ENCODE results near the gene ZMYND10. TPM values are rescaled to one million over a fixed set of nuclear protein-coding genes. Genes with fewer than 3 reads are reported as not detected.

The ZMYND10 gene
- total RNA-seq, 1 donor from 2014 or later: not detected

DNA sequence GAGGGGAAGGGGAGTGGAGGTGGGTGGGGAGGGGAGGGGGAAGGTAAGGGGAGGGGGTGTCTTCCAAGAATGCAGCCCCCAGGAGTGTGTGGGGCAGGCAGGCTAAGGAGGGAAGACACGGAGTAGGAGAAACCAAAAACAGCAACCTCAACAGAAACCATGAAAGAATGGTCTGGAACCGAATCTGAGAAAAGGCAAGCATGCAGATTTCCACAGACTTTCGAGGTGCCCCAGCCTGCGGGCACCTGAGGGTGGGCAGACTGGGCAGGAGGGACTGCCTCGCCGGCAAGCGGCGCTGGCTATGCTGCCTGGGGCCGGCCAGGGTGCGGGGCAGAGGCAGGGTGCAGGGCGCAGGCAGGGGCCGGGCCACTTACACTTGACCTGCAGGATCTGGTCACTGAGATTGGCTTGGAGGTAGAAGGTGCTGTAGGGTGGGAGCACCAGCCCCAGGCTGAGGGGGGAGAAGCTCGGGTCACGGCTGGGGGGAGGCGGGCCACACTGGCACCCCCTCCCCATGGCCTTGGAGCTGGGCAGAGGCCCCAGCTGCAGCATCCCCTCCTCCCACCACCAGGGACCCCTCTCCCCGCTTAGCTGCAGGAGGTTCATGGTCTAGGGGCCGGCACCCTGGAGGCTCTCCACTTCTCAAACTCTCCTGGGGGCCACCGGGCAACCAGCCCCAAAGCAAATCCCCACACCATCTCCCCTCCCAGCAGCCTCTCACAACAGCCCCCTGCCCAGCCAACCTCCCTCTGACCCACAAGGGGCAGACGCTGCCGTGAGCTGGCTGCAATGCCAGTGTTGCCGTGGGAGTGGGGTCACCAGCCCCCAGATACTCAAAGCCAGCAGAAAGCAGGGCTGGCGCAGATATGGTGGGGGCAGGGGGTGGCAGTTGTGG lies 29.1 kb upstream of the ZMYND10 start:
- Mint-ChIP-seq H3K9me3 (ENCODE audit: unreplicated experiment) (no peaks in the 10 kb centered on the region), H3K4me1 (ENCODE audit: unreplicated experiment) (peaks cover 10% of the 10 kb centered on the region), H3K27me3 (ENCODE audit: unreplicated experiment) (peaks cover 17% of the 10 kb centered on the region), H3K36me3 (ENCODE audit: low read depth, unreplicated experiment) (no peaks in the 10 kb centered on the region), H3K27ac (ENCODE audit: unreplicated experiment) (no peak overlapping the region), H3K4me3 (ENCODE audit: unreplicated experiment) (no peak overlapping the region)
- TF ChIP-seq, protein P1, sequence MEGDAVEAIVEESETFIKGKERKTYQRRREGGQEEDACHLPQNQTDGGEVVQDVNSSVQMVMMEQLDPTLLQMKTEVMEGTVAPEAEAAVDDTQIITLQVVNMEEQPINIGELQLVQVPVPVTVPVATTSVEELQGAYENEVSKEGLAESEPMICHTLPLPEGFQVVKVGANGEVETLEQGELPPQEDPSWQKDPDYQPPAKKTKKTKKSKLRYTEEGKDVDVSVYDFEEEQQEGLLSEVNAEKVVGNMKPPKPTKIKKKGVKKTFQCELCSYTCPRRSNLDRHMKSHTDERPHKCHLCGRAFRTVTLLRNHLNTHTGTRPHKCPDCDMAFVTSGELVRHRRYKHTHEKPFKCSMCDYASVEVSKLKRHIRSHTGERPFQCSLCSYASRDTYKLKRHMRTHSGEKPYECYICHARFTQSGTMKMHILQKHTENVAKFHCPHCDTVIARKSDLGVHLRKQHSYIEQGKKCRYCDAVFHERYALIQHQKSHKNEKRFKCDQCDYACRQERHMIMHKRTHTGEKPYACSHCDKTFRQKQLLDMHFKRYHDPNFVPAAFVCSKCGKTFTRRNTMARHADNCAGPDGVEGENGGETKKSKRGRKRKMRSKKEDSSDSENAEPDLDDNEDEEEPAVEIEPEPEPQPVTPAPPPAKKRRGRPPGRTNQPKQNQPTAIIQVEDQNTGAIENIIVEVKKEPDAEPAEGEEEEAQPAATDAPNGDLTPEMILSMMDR (IDR thresholded peaks at IDR 0.05; ENCODE audit: unreplicated experiment): no peak
- no peak for DNase-seq (ENCODE audit: low spot score)

DNA sequence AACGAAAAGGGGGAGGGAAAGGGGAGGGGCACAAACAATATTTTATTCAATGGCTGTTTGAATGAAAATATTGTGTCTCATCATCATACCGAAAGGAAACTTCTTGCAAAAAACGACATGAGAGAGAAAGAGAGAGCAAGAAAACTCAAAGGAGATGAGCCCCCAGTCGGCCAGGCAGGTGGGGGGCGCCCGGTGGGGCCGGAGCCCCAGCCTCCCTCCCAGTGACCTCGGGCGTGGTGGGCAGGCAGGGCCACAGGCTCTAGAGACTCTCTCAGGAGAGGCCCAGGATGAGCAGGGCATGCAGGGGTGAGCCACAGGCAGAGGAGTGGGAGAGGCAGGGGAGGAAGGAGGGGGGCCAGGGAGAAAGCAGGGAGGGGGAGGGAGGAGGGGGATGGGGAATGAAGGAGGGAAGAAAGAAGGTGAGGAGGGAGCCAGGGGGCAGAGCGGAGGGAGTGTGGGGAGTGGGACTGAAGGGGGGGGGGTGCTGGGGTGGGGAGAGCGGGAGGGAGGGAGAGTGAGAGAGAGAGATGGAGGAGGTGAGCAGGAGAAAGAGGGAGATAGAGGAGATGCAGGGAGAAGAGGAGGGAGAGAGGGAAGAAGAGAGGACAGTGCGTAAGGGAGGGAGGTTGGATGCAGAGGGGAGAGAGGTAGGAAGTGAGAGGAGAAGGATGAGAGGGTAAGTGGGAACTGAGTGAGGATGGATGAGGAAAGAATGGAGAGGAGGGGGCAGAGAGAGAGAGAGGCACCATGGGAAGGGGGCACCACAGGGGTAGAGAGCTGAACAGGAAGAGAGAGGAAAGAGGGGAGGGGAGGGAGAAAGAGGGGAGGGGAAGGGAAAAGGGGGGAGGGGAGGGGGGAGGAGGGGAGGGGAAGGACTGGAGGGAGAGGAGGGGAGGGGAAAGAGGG lies 27.9 kb upstream of the ZMYND10 start:
- H3K27ac Mint-ChIP-seq (ENCODE audit: unreplicated experiment): peak overlapping the region; percentile 16
- peaks cover 14% of the 10 kb centered on the region for H3K27me3 Mint-ChIP-seq (ENCODE audit: unreplicated experiment)
- H3K36me3 Mint-ChIP-seq (ENCODE audit: low read depth, unreplicated experiment): peaks cover 3% of the 10 kb centered on the region
- TF ChIP-seq, protein P1 (IDR thresholded peaks at IDR 0.05; ENCODE audit: unreplicated experiment): no peak
- H3K9me3 Mint-ChIP-seq (ENCODE audit: unreplicated experiment): no peaks in the 10 kb centered on the region
- peaks cover 10% of the 10 kb centered on the region for H3K4me1 Mint-ChIP-seq (ENCODE audit: unreplicated experiment)
- DNase-seq (ENCODE audit: low spot score): no peak
- no peak overlapping the region for H3K4me3 Mint-ChIP-seq (ENCODE audit: unreplicated experiment)

DNA sequence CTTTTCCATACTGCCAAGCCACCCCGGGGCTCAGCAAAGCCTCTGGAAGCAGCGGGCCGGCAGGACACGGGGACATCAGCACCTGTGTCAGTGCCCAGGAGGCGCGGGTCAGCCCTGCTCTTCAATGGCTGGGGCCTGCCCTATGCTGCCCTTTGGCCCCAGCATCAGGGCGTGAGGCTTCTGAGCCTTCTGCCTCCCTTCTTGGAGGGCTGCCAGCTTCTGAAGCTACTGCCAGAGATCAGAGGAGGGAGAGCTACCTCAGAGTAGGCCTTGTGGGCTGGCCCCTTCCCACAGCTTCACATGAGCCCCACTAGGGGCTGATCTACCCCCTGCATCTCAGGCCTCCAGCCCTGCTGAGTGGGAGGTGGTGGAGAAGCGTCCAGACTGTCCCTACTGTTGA lies 26.8 kb upstream of the ZMYND10 start:
- no peaks in the 10 kb centered on the region for H3K9me3 Mint-ChIP-seq (ENCODE audit: unreplicated experiment)
- no peak for DNase-seq (ENCODE audit: low spot score)
- no peak overlapping the region for H3K4me3 Mint-ChIP-seq (ENCODE audit: unreplicated experiment)
- peaks cover 3% of the 10 kb centered on the region for H3K36me3 Mint-ChIP-seq (ENCODE audit: low read depth, unreplicated experiment)
- H3K27ac Mint-ChIP-seq (ENCODE audit: unreplicated experiment): no peak overlapping the region
- H3K4me1 Mint-ChIP-seq (ENCODE audit: unreplicated experiment): peaks cover 10% of the 10 kb centered on the region
- TF ChIP-seq, protein P1 (IDR thresholded peaks at IDR 0.05; ENCODE audit: unreplicated experiment): no peak
- peaks cover 14% of the 10 kb centered on the region for H3K27me3 Mint-ChIP-seq (ENCODE audit: unreplicated experiment)

DNA sequence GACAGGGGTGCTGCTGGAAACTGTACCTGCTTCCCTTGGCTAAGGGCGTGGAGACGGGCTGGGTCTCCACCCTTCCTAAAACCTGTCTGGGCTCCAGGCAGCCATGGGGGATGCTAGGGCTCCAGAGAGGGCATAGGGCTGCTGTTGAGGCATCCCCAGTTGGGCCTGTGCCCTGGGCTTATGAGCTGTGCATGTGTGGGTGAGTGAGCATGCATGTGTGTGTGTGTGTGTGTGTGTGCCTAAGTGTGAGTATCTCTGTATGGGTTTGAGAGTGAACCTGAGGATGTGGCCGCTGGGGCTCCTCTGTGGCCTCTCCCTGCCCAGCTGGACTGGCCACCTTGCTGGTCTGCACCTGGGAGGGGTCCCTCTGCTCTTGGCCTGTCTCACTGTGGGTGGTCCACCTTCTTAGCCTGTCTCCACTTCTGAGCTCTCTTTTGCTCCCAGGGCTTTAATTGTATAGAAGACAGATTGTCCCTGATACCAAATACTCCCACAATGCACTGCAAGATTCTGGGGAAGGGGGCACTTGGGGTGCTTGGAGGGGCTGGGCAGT lies 25.7 kb upstream of the ZMYND10 start:
- Mint-ChIP-seq H3K4me3 (ENCODE audit: unreplicated experiment) (no peak overlapping the region), H3K9me3 (ENCODE audit: unreplicated experiment) (no peaks in the 10 kb centered on the region), H3K36me3 (ENCODE audit: low read depth, unreplicated experiment) (peaks cover 3% of the 10 kb centered on the region), H3K27me3 (ENCODE audit: unreplicated experiment) (peaks cover 12% of the 10 kb centered on the region), H3K27ac (ENCODE audit: unreplicated experiment) (no peak overlapping the region), H3K4me1 (ENCODE audit: unreplicated experiment) (peaks cover 8% of the 10 kb centered on the region)
- TF ChIP-seq, protein P1 (IDR thresholded peaks at IDR 0.05; ENCODE audit: unreplicated experiment): no peak
- no peak for DNase-seq (ENCODE audit: low spot score)

Measured in endothelial cell (in vitro differentiated cells).